ENCODE data around the gene ALDH7A1.

The ALDH7A1 gene

GRCh38 chr5:126543660-126544059, 51.4 kb downstream of the ALDH7A1 start:
- Histone ChIP-seq H3K9me3 (ENCODE audit: insufficient read depth, low read length) (no peaks in the 10 kb centered on the region), H4K20me1 (ENCODE audit: insufficient read depth, low read length) (no peaks in the 10 kb centered on the region), H2AFZ (ENCODE audit: low read depth, low read length) (no peak overlapping the region), H3K36me3 (replicated peaks; ENCODE audit: low read depth, low read length) (no peaks in the 10 kb centered on the region), H3K4me1 (ENCODE audit: low read length) (no peaks in the 10 kb centered on the region), H3K27ac (ENCODE audit: low read length) (no peak overlapping the region), H3K79me2 (ENCODE audit: low read length) (no peaks in the 10 kb centered on the region), H3K27me3 (ENCODE audit: low read depth, low read length) (no peaks in the 10 kb centered on the region), H3K4me3 (ENCODE audit: low read length) (no peak overlapping the region), H3K9ac (ENCODE audit: low read length) (no peak overlapping the region), H3K4me2 (ENCODE audit: low read length) (no peak overlapping the region)
- TF ChIP-seq EZH2phosphoT487 (IDR thresholded peaks at IDR 0.05; ENCODE audit: low read depth) (no peak), CTCF (IDR thresholded peaks at IDR 0.05; ENCODE audit: low read depth, low read length) (no peak)

- Histone ChIP-seq H3K36me3 (replicated peaks; ENCODE audit: low read depth, low read length) (no peaks in the 10 kb centered on the region), H3K79me2 (ENCODE audit: low read length) (no peaks in the 10 kb centered on the region), H3K4me1 (ENCODE audit: low read length) (no peaks in the 10 kb centered on the region), H3K27ac (ENCODE audit: low read length) (no peak overlapping the region), H3K27me3 (ENCODE audit: low read depth, low read length) (no peaks in the 10 kb centered on the region), H4K20me1 (ENCODE audit: insufficient read depth, low read length) (no peaks in the 10 kb centered on the region), H2AFZ (ENCODE audit: low read depth, low read length) (no peak overlapping the region), H3K4me2 (ENCODE audit: low read length) (no peak overlapping the region), H3K9ac (ENCODE audit: low read length) (no peak overlapping the region), H3K4me3 (ENCODE audit: low read length) (no peak overlapping the region), H3K9me3 (ENCODE audit: insufficient read depth, low read length) (no peaks in the 10 kb centered on the region)
- TF ChIP-seq CTCF (IDR thresholded peaks at IDR 0.05; ENCODE audit: low read depth, low read length) = no peak
- no peak for TF ChIP-seq EZH2phosphoT487 (IDR thresholded peaks at IDR 0.05; ENCODE audit: low read depth)
Observed at GRCh38 chr5:126543009-126543408, 52.0 kb downstream of the ALDH7A1 start.

GRCh38 chr5:126542441-126542840, 52.6 kb downstream of the ALDH7A1 start:
- H3K79me2 ChIP-seq (ENCODE audit: low read length) = no peaks in the 10 kb centered on the region
- TF ChIP-seq CTCF (IDR thresholded peaks at IDR 0.05; ENCODE audit: low read depth, low read length) (no peak), EZH2phosphoT487 (IDR thresholded peaks at IDR 0.05; ENCODE audit: low read depth) (no peak)
- H3K9me3 ChIP-seq (ENCODE audit: insufficient read depth, low read length) = no peaks in the 10 kb centered on the region
- no peak overlapping the region for H2AFZ ChIP-seq (ENCODE audit: low read depth, low read length)
- no peak overlapping the region for H3K9ac ChIP-seq (ENCODE audit: low read length)
- no peaks in the 10 kb centered on the region for H3K36me3 ChIP-seq (replicated peaks; ENCODE audit: low read depth, low read length)
- H3K4me3 ChIP-seq (ENCODE audit: low read length) = no peak overlapping the region
- H3K4me1 ChIP-seq (ENCODE audit: low read length) = no peaks in the 10 kb centered on the region
- H4K20me1 ChIP-seq (ENCODE audit: insufficient read depth, low read length) = no peaks in the 10 kb centered on the region
- H3K27me3 ChIP-seq (ENCODE audit: low read depth, low read length) = no peaks in the 10 kb centered on the region
- no peak overlapping the region for H3K4me2 ChIP-seq (ENCODE audit: low read length)
- no peak overlapping the region for H3K27ac ChIP-seq (ENCODE audit: low read length)

GRCh38 chr5:126540631-126541030, 54.4 kb downstream of the ALDH7A1 start:
- TF ChIP-seq EZH2phosphoT487 (IDR thresholded peaks at IDR 0.05; ENCODE audit: low read depth) (no peak), CTCF (IDR thresholded peaks at IDR 0.05; ENCODE audit: low read depth, low read length) (no peak)

More at GRCh38 chr5:126540631-126541030, 54.4 kb downstream of the ALDH7A1 start:
- Histone ChIP-seq H3K4me2 (ENCODE audit: low read length) (no peak overlapping the region), H3K9ac (ENCODE audit: low read length) (no peak overlapping the region), H3K9me3 (ENCODE audit: insufficient read depth, low read length) (no peaks in the 10 kb centered on the region), H3K27me3 (ENCODE audit: low read depth, low read length) (no peaks in the 10 kb centered on the region), H3K4me1 (ENCODE audit: low read length) (no peaks in the 10 kb centered on the region), H3K4me3 (ENCODE audit: low read length) (no peak overlapping the region), H3K79me2 (ENCODE audit: low read length) (no peaks in the 10 kb centered on the region), H3K27ac (ENCODE audit: low read length) (no peak overlapping the region), H3K36me3 (replicated peaks; ENCODE audit: low read depth, low read length) (no peaks in the 10 kb centered on the region), H4K20me1 (ENCODE audit: insufficient read depth, low read length) (no peaks in the 10 kb centered on the region), H2AFZ (ENCODE audit: low read depth, low read length) (no peak overlapping the region)

All from OCI-LY3 (cell line).